Mesenchymal stem cell (in vitro differentiated cells and primary cell): Measurements from ENCODE around the gene AGAP1.

Experiments used
- DNase-seq: peaks from one replicate; pipeline ENCODE4 v3.0.0-alpha.2; 2013
- H2AFZ ChIP-seq: one replicate; pipeline ENCODE4 v1.6.1; 2013; ENCODE audit warnings: low read depth, mild to moderate bottlenecking, control low read depth, inconsistent platforms, low read length, moderate library complexity
- H2AK5ac ChIP-seq: 2 replicates; pipeline ENCODE4 v1.6.1; 2013; ENCODE audit warnings: low read length, moderate library complexity, mild to moderate bottlenecking, inconsistent platforms; ENCODE audit not compliant: severe bottlenecking
- H2BK120ac ChIP-seq: one replicate; pipeline ENCODE4 v1.6.1; 2013; ENCODE audit warnings: low read depth, mild to moderate bottlenecking, inconsistent platforms, low read length, moderate library complexity
- H2BK12ac ChIP-seq, 2 experiments: one replicate each; pipeline ENCODE4 v1.6.1; 2013; ENCODE audit warnings: inconsistent platforms in 2 of 2, low read length in 2 of 2, mild to moderate bottlenecking in 2 of 2, moderate library complexity in 2 of 2, control low read depth in 1 of 2
- H2BK15ac ChIP-seq: one replicate; pipeline ENCODE4 v1.6.1; 2013; ENCODE audit warnings: mild to moderate bottlenecking, low read depth, inconsistent platforms; ENCODE audit not compliant: poor library complexity, severe bottlenecking
- H2BK5ac ChIP-seq: 2 replicates; pipeline ENCODE4 v1.6.1; 2013; ENCODE audit warnings: low read depth, mild to moderate bottlenecking, low read length, control low read depth, inconsistent platforms; ENCODE audit not compliant: poor library complexity, severe bottlenecking
- H3K14ac ChIP-seq, 2 experiments: one replicate each; pipeline ENCODE4 v1.6.1; 2013; ENCODE audit warnings: inconsistent platforms in 2 of 2, low read length in 2 of 2, control low read depth in 1 of 2, mild to moderate bottlenecking in 1 of 2, moderate library complexity in 1 of 2
- H3K18ac ChIP-seq, 2 experiments: one replicate each; pipeline ENCODE4 v1.6.1; 2013; ENCODE audit warnings: inconsistent platforms in 2 of 2, low read length in 2 of 2, control low read depth in 1 of 2, low read depth in 1 of 2, mild to moderate bottlenecking in 1 of 2
- H3K23ac ChIP-seq, 2 experiments: one replicate each; pipeline ENCODE4 v1.6.1; 2013; ENCODE audit warnings: inconsistent platforms in 2 of 2, low read length in 2 of 2, mild to moderate bottlenecking in 2 of 2, moderate library complexity in 2 of 2, control low read depth in 1 of 2
- H3K27ac ChIP-seq: 2 replicates; pipeline ENCODE4 v1.5.1; 2013; ENCODE audit warnings: mild to moderate bottlenecking, moderate library complexity, low read length, control low read depth, inconsistent platforms; ENCODE audit not compliant: poor library complexity, severe bottlenecking
- H3K27me3 ChIP-seq, 2 experiments: 2 replicates each; pipeline versions ENCODE4 v1.6.1 to v1.7.0; 2013; ENCODE audit warnings: low read length in 2 of 2, mild to moderate bottlenecking in 2 of 2, moderate library complexity in 2 of 2, control low read depth in 1 of 2, inconsistent platforms in 1 of 2; ENCODE audit not compliant: control insufficient read depth in 1 of 2, insufficient read depth in 1 of 2
- H3K36me3 ChIP-seq, 2 experiments: 2 replicates each; pipeline versions ENCODE4 v1.6.1 to v1.7.0; 2013; ENCODE audit warnings: low read length in 2 of 2, control low read depth in 1 of 2, inconsistent platforms in 1 of 2, low read depth in 1 of 2, mild to moderate bottlenecking in 1 of 2; ENCODE audit not compliant: insufficient read depth in 2 of 2, control insufficient read depth in 1 of 2
- H3K4ac ChIP-seq, 2 experiments: one replicate each; pipeline ENCODE4 v1.6.1; 2013; ENCODE audit warnings: inconsistent platforms in 2 of 2, low read length in 2 of 2, mild to moderate bottlenecking in 2 of 2, moderate library complexity in 2 of 2, control low read depth in 1 of 2, low read depth in 1 of 2
- H3K4me1 ChIP-seq: 2 replicates; pipeline ENCODE4 v1.6.1; 2013; ENCODE audit warnings: low read depth, low read length, control low read depth; ENCODE audit not compliant: control insufficient read depth, insufficient read depth
- H3K4me2 ChIP-seq: 2 replicates; pipeline ENCODE4 v1.6.1; 2013; ENCODE audit warnings: low read length, mild to moderate bottlenecking, inconsistent platforms; ENCODE audit not compliant: poor library complexity, severe bottlenecking
- H3K4me3 ChIP-seq, 2 experiments: 2 replicates each; pipeline versions ENCODE4 v1.5.1 to v1.7.0; 2013; ENCODE audit warnings: low read length in 2 of 2, mild to moderate bottlenecking in 2 of 2, control low read depth in 1 of 2, low read depth in 1 of 2; ENCODE audit not compliant: insufficient read depth in 1 of 2
- H3K79me1 ChIP-seq: replicated peaks from 2 replicates; pipeline ENCODE4 v1.6.1; 2013; ENCODE audit warnings: mild to moderate bottlenecking, control low read depth, low read length, inconsistent platforms; ENCODE audit not compliant: poor library complexity, severe bottlenecking
- H3K9ac ChIP-seq: 2 replicates; pipeline ENCODE4 v1.7.0; 2013; ENCODE audit warnings: mild to moderate bottlenecking, low read length, moderate library complexity
- H3K9me3 ChIP-seq: 2 replicates; pipeline ENCODE4 v1.7.0; 2013; ENCODE audit warnings: mild to moderate bottlenecking, low read length; ENCODE audit not compliant: control insufficient read depth
- H4K8ac ChIP-seq: one replicate; pipeline ENCODE4 v1.6.1; 2013; ENCODE audit warnings: inconsistent platforms, mild to moderate bottlenecking, low read length, moderate library complexity
- H4K91ac ChIP-seq: one replicate; pipeline ENCODE4 v1.6.1; 2013; ENCODE audit warnings: mild to moderate bottlenecking, low read length, inconsistent platforms
- WGBS: methylation state at CpG from one replicate; pipeline ENCODE4 v1.1.7; 2013; ENCODE audit warnings: mixed read lengths; 5-methylcytosine and 5-hydroxymethylcytosine counted together

AGAP1 gene

GRCh38 chr2:236085647-236086046 lies 591.8 kb downstream of the AGAP1 start:
- 73% methylated on average over 7 of the region's 7 CpGs for WGBS
- Histone ChIP-seq H3K23ac (no peak overlapping the region), H3K4ac (no peak overlapping the region), H3K14ac (no peak overlapping the region), H3K79me1 (peaks cover 13% of the 10 kb centered on the region), H4K8ac (peak overlapping the region; percentile 28), H3K27ac (peak overlapping the region; percentile 33), H3K4me3 (no peak overlapping the region), H2AFZ (no peak overlapping the region), H4K91ac (no peak overlapping the region), H3K4me2 (peak overlapping the region; percentile 1), H3K9ac (no peak overlapping the region), H3K4me1 (peaks cover 38% of the 10 kb centered on the region), H3K36me3 (no peaks in the 10 kb centered on the region), H2AK5ac (peak overlapping the region; percentile 68), H2BK12ac (no peak overlapping the region), H2BK5ac (no peak overlapping the region), H3K9me3 (no peaks in the 10 kb centered on the region), H2BK120ac (no peak overlapping the region), H3K27me3 (no peaks in the 10 kb centered on the region), H2BK15ac (no peak overlapping the region), H3K18ac (no peak overlapping the region)
- DNase-seq: no peak

GRCh38 chr2:236086403-236086970 lies 592.6 kb downstream of the AGAP1 start:
- no peak overlapping the region for H3K27ac ChIP-seq
- H3K79me1 ChIP-seq: peaks cover 11% of the 10 kb centered on the region
- H2AFZ ChIP-seq: no peak overlapping the region
- H4K8ac ChIP-seq: no peak overlapping the region
- no peak overlapping the region for H3K4ac ChIP-seq
- H2BK15ac ChIP-seq: no peak overlapping the region
- H4K91ac ChIP-seq: no peak overlapping the region
- H3K14ac ChIP-seq: no peak overlapping the region
- WGBS: 71% methylated on average over 5 of the region's 6 CpGs
- H2BK5ac ChIP-seq: no peak overlapping the region
- no peak for DNase-seq
- no peak overlapping the region for H3K18ac ChIP-seq
- H2BK120ac ChIP-seq: no peak overlapping the region
- no peak overlapping the region for H3K23ac ChIP-seq
- no peak overlapping the region for H3K4me2 ChIP-seq
- peaks cover 38% of the 10 kb centered on the region for H3K4me1 ChIP-seq
- no peak overlapping the region for H3K9ac ChIP-seq
- no peak overlapping the region for H3K4me3 ChIP-seq
- H2BK12ac ChIP-seq: no peak overlapping the region
- no peaks in the 10 kb centered on the region for H3K9me3 ChIP-seq
- no peak overlapping the region for H2AK5ac ChIP-seq
- no peaks in the 10 kb centered on the region for H3K36me3 ChIP-seq
- H3K27me3 ChIP-seq: no peaks in the 10 kb centered on the region

- Histone ChIP-seq H4K8ac (no peak overlapping the region), H3K36me3 (no peaks in the 10 kb centered on the region), H2BK15ac (no peak overlapping the region), H3K14ac (no peak overlapping the region), H3K9me3 (no peaks in the 10 kb centered on the region), H2BK5ac (peak overlapping the region; percentile 0), H3K4me1 (peaks cover 38% of the 10 kb centered on the region), H3K23ac (no peak overlapping the region), H2AK5ac (peak overlapping the region; percentile 24), H3K9ac (no peak overlapping the region), H3K4me3 (no peak overlapping the region), H2BK12ac (no peak overlapping the region), H2BK120ac (no peak overlapping the region), H3K27ac (no peak overlapping the region), H3K18ac (no peak overlapping the region), H2AFZ (no peak overlapping the region), H4K91ac (no peak overlapping the region), H3K4ac (no peak overlapping the region), H3K79me1 (peaks cover 11% of the 10 kb centered on the region), H3K27me3 (no peaks in the 10 kb centered on the region), H3K4me2 (no peak overlapping the region)
- WGBS: 39% methylated on average over 7 of the region's 8 CpGs
- DNase-seq: no peak
Observed at GRCh38 chr2:236086971-236087465, 593.2 kb downstream of the AGAP1 start.

GRCh38 chr2:236088368-236089057 lies 594.7 kb downstream of the AGAP1 start:
- Histone ChIP-seq H4K91ac (no peak overlapping the region), H3K4me2 (peak overlapping the region; percentile 21), H3K4me1 (peaks cover 36% of the 10 kb centered on the region), H3K36me3 (no peaks in the 10 kb centered on the region), H2AK5ac (peak overlapping the region; percentile 92), H2BK120ac (no peak overlapping the region), H3K4me3 (no peak overlapping the region), H3K9ac (no peak overlapping the region), H3K14ac (no peak overlapping the region), H3K18ac (no peak overlapping the region), H3K79me1 (peaks cover 9% of the 10 kb centered on the region), H3K9me3 (no peaks in the 10 kb centered on the region), H3K27ac (peak overlapping the region; percentile 84), H3K27me3 (no peaks in the 10 kb centered on the region), H2AFZ (no peak overlapping the region), H4K8ac (no peak overlapping the region), H2BK5ac (peak overlapping the region; percentile 1), H3K23ac (no peak overlapping the region), H2BK12ac (no peak overlapping the region), H2BK15ac (no peak overlapping the region), H3K4ac (no peak overlapping the region)
- no peak for DNase-seq
- WGBS: over 99% methylated on average over 6 of the region's 8 CpGs
